ENCODE results near the gene TOM1L2. TPM values are rescaled to one million over a fixed set of nuclear protein-coding genes. Genes with fewer than 3 reads are reported as not detected.

TOM1L2 gene
- total and polyA plus RNA-seq, 12 donors, result 29.6 to 437 (median 67.7) TPM

GRCh38 chr17:17921192-17922069 is 50.8 kb downstream of the TOM1L2 start:
- Histone ChIP-seq H3K27me3 (no peaks in the 10 kb centered on the region), H3K4me3 (no peak overlapping the region), H3K36me3 (replicated peaks in 1 of 2) (no peaks in the 10 kb centered on the region), H3K9me3 (replicated peaks in 1 of 3) (no peaks in the 10 kb centered on the region), H3K27ac (peak overlapping the region in 4 of 5 donors; percentile 46 to 80 (median 68)), H3K4me1 (replicated peaks in 1 of 2) (peaks cover 26 to 46% of the 10 kb centered on the region in 2 donors)
- peak in 5 of 7 donors; percentile 47 to 71 (median 57) for DNase-seq
- 51 to 59% (median 56%) methylated on average over 10 of the region's 10 CpGs for WGBS, 4 donors
- TF ChIP-seq POLR2A (IDR thresholded peaks at IDR 0.05) (peak in 1 of 2 donors; percentile 26), CTCF (IDR thresholded peaks at IDR 0.05) (no peak)
- intact Hi-C loops (cut with DNase I), result no loop called here

GRCh38 chr17:17919169-17920107 is 52.8 kb downstream of the TOM1L2 start:
- peak; percentile 80 to 94 (median 84) for DNase-seq

GRCh38 chr17:17917394-17917793 is 54.8 kb downstream of the TOM1L2 start:
- no peak for DNase-seq
- intact Hi-C loops (cut with DNase I), result no loop called here
- no peak overlapping the region for H3K4me3 ChIP-seq
- H3K36me3 ChIP-seq (replicated peaks in 1 of 2), result no peaks in the 10 kb centered on the region
- no peaks in the 10 kb centered on the region for H3K9me3 ChIP-seq (replicated peaks in 1 of 3)
- H3K27ac ChIP-seq, result no peak overlapping the region
- TF ChIP-seq POLR2A (IDR thresholded peaks at IDR 0.05) (no peak), CTCF (IDR thresholded peaks at IDR 0.05) (no peak)
- H3K27me3 ChIP-seq, result no peaks in the 10 kb centered on the region
- peaks cover 27 to 46% of the 10 kb centered on the region in 2 donors for H3K4me1 ChIP-seq (replicated peaks in 1 of 2)

More at GRCh38 chr17:17919169-17920107, 52.8 kb downstream of the TOM1L2 start:
- 35 to 43% (median 39%) methylated on average over 5 of the region's 5 CpGs for WGBS, 4 donors
- TF ChIP-seq CTCF (IDR thresholded peaks at IDR 0.05) (peak; percentile 43 to 85 (median 79)), POLR2A (IDR thresholded peaks at IDR 0.05) (no peak)
- Histone ChIP-seq H3K4me1 (replicated peaks in 1 of 2) (peaks cover 24 to 46% of the 10 kb centered on the region in 2 donors), H3K27me3 (no peaks in the 10 kb centered on the region), H3K36me3 (replicated peaks in 1 of 2) (no peaks in the 10 kb centered on the region), H3K4me3 (no peak overlapping the region), H3K9me3 (replicated peaks in 1 of 3) (no peaks in the 10 kb centered on the region), H3K27ac (peak overlapping the region in 3 of 5 donors; percentile 8 to 46 (median 14))
- intact Hi-C loops (cut with DNase I), result no loop called here

- no peaks in the 10 kb centered on the region for H3K36me3 ChIP-seq (replicated peaks in 1 of 2)
- intact Hi-C loops (cut with DNase I), result no loop called here
- no peak overlapping the region for H3K27ac ChIP-seq
- no peaks in the 10 kb centered on the region for H3K9me3 ChIP-seq (replicated peaks in 1 of 3)
- no peak for TF ChIP-seq POLR2A (IDR thresholded peaks at IDR 0.05)
- TF ChIP-seq CTCF (IDR thresholded peaks at IDR 0.05), result no peak
- no peaks in the 10 kb centered on the region for H3K27me3 ChIP-seq
- no peak overlapping the region for H3K4me3 ChIP-seq
- no peak for DNase-seq
- peaks cover 10 to 31% of the 10 kb centered on the region in 2 donors for H3K4me1 ChIP-seq (replicated peaks in 1 of 2)
Measured at GRCh38 chr17:17915183-17915582, 57.0 kb downstream of the TOM1L2 start.

All from adrenal gland (tissue), 12 donors.